AG04449 (cell line): Measurements from ENCODE around the gene AADACL4.

Experiments used
- CTCF ChIA-PET: fragments of 350-600 bp; formaldehyde crosslinking; extraction: SDS; loops from one replicate; lab custom pipeline; 2021; ENCODE audit warnings: antibody characterized with exemption; lab: Yijun Ruan, JAX
- POLR2A ChIA-PET: fragments of 400-600, 350-600 bp; formaldehyde crosslinking; extraction: SDS; loops from one replicate; lab custom pipeline; 2020; ENCODE audit warnings: antibody characterized with exemption, inconsistent platforms; lab: Yijun Ruan, JAX
- DNase-seq: peaks from one replicate; pipeline ENCODE4 v3.0.0-alpha.2; 2010; ENCODE audit warnings: low read depth, low spot score
- H3K4me3 ChIP-seq: 2 replicates; pipeline ENCODE4 v1.5.1; 2011; ENCODE audit warnings: low read depth, mild to moderate bottlenecking, control low read depth, low read length
- CTCF ChIP-seq: IDR thresholded peaks from one replicate; pipeline ENCODE4 v1.5.1; 2011; ENCODE audit warnings: mild to moderate bottlenecking, moderate library complexity, low read length, control low read depth, inconsistent platforms; ENCODE audit not compliant: insufficient read depth; ENCODE audit errors: missing control alignments

Gene AADACL4

GRCh38 chr1:12617901-12618660 is 25.8 kb upstream of the AADACL4 start, which contains the start of gene DHRS3:
Gene DHRS3, minus strand, starts transcription at chr1:12618210. Its CDS starts 862 bp downstream, at chr1:12617348.
- ChIA-PET CTCF (interaction anchor here (0.8 to 7.7 kb wide), 23 partner anchors 8 to 595 kb away, joined by 3 to 86 read pairs (median 4); no protein-coding TSS in a partner anchor), POLR2A (interaction anchor here (0.5 to 2.1 kb wide), 6 partner anchors 13 to 340 kb away, joined by 3 to 21 read pairs (median 4); no protein-coding TSS in a partner anchor)
- peak within 1 kb of the TSS; percentile 82 for H3K4me3 ChIP-seq
- no peak for DNase-seq
- TF ChIP-seq CTCF = no peak

- TF ChIP-seq CTCF = no peak
- peak overlapping the region; percentile 82 for H3K4me3 ChIP-seq
- no peak for DNase-seq
- ChIA-PET POLR2A (interaction anchor here (0.6 to 2.1 kb wide), 8 partner anchors 13 to 450 kb away, joined by 3 to 21 read pairs (median 3); no protein-coding TSS in a partner anchor), CTCF (interaction anchor here (0.8 to 7.7 kb wide), 23 partner anchors 9 to 596 kb away, joined by 3 to 86 read pairs (median 4); no protein-coding TSS in a partner anchor)
Measured at GRCh38 chr1:12618661-12618964, 25.3 kb upstream of the AADACL4 start.

GRCh38 chr1:12618965-12619791 is 24.7 kb upstream of the AADACL4 start:
- POLR2A ChIA-PET = interaction anchor here (0.6 to 2.1 kb wide), 8 partner anchors 12 to 450 kb away, joined by 3 to 21 read pairs (median 3); no protein-coding TSS in a partner anchor
- H3K4me3 ChIP-seq = peak overlapping the region; percentile 82
- CTCF ChIA-PET = interaction anchor here (0.8 to 7.7 kb wide), 32 partner anchors 9 to 343 kb away, joined by 3 to 86 read pairs (median 4); no protein-coding TSS in a partner anchor
- TF ChIP-seq CTCF = peak; percentile 2
- no peak for DNase-seq

- CTCF ChIA-PET = interaction anchor here (0.6 to 7.7 kb wide), 36 partner anchors 9 to 348 kb away, joined by 3 to 86 read pairs (median 4); no protein-coding TSS in a partner anchor
- H3K4me3 ChIP-seq = peak overlapping the region; percentile 82
- DNase-seq = no peak
- POLR2A ChIA-PET = interaction anchor here (0.6 to 2.1 kb wide), 3 partner anchors 24 to 281 kb away, joined by 4 to 21 read pairs (median 5); no protein-coding TSS in a partner anchor
- peak; percentile 93 for TF ChIP-seq CTCF
Measured at GRCh38 chr1:12619792-12620487, 23.9 kb upstream of the AADACL4 start.

- ChIA-PET POLR2A (interaction anchor here (0.6 to 2.1 kb wide), 3 partner anchors 24 to 282 kb away, joined by 4 to 21 read pairs (median 5); no protein-coding TSS in a partner anchor), CTCF (interaction anchor here (0.6 to 7.7 kb wide), 28 partner anchors 9 to 391 kb away, joined by 3 to 86 read pairs (median 4); no protein-coding TSS in a partner anchor)
- DNase-seq = no peak
- TF ChIP-seq CTCF = no peak
- H3K4me3 ChIP-seq = no peak overlapping the region
Measured at GRCh38 chr1:12620488-12620865, 23.4 kb upstream of the AADACL4 start.
